Upper lobe of left lung (tissue), 4 donors: ENCODE results near the gene COX6A1.

Source experiments
- EP300 ChIP-seq, 4 donors: sonication (generic); formaldehyde crosslinking; IDR thresholded peaks; one replicate each; pipeline ENCODE4 v1.5.1; 2017; ENCODE audit warnings: antibody characterized with exemption in 4 of 4, control low read depth in 2 of 4
- POLR2A ChIP-seq, 4 donors: fragments of 450-650 bp; IDR thresholded peaks; one replicate each; pipeline ENCODE4 v1.5.1; 2016 to 2017; ENCODE audit warnings: antibody characterized with exemption in 4 of 4, mild to moderate bottlenecking in 2 of 4
- POLR2AphosphoS5 ChIP-seq, 2 donors: sonication (generic); formaldehyde crosslinking; IDR thresholded peaks; one replicate each; pipeline ENCODE4 v1.5.1; 2017; ENCODE audit warnings: antibody characterized with exemption in 2 of 2
- TF ChIP-seq, protein P1 (sequence below), 6 experiments: fragments of 450-650 bp in 4 of 6; fragments of 200-600 bp in 2 of 6; sonication (generic) in 2 of 6; IDR thresholded peaks; one replicate each; pipeline ENCODE4 v1.5.1; 2016 to 2019; ENCODE audit warnings: antibody characterized with exemption in 6 of 6

DNA sequence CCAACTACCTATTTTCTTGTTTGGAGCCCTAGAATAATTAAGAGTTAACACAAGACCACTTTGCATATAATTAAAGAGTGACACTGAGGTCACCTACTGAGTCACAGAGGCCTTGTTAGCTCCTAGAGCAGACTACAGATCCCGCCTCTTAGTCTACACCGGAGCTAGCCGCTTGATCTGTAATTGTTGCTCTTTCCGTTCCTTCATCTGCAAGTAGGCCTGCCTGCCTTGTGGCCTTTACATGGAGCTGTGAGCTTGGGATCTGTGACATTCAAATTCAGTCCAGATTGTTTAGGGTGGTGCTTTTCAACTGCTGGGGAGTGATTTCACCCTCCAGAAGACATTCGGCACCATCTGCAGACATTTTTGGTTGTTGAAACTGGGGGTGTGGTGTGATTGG, 52.4 kb downstream of the COX6A1 start:
- TF ChIP-seq POLR2A (IDR thresholded peaks at IDR 0.05) (no peak), POLR2AphosphoS5 (IDR thresholded peaks at IDR 0.05) (no peak), EP300 (IDR thresholded peaks at IDR 0.05) (no peak)
- TF ChIP-seq, protein P1, sequence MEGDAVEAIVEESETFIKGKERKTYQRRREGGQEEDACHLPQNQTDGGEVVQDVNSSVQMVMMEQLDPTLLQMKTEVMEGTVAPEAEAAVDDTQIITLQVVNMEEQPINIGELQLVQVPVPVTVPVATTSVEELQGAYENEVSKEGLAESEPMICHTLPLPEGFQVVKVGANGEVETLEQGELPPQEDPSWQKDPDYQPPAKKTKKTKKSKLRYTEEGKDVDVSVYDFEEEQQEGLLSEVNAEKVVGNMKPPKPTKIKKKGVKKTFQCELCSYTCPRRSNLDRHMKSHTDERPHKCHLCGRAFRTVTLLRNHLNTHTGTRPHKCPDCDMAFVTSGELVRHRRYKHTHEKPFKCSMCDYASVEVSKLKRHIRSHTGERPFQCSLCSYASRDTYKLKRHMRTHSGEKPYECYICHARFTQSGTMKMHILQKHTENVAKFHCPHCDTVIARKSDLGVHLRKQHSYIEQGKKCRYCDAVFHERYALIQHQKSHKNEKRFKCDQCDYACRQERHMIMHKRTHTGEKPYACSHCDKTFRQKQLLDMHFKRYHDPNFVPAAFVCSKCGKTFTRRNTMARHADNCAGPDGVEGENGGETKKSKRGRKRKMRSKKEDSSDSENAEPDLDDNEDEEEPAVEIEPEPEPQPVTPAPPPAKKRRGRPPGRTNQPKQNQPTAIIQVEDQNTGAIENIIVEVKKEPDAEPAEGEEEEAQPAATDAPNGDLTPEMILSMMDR (IDR thresholded peaks at IDR 0.05): no peak
